ENCODE measurements around the gene CCDC187. TPM values are rescaled to one million over a fixed set of nuclear protein-coding genes. Genes with fewer than 3 reads are reported as not detected.

CCDC187 gene
- total RNA-seq, 1 donor from 2014 or later, result not detected

- H3K4me3 Mint-ChIP-seq, result no peak overlapping the region
- Histone ChIP-seq H3K9ac (peak overlapping the region; percentile 32), H4K20me1 (ENCODE audit: low read depth) (no peaks in the 10 kb centered on the region), H3K36me3 (no peaks in the 10 kb centered on the region), H3K79me2 (ENCODE audit: low read depth) (no peaks in the 10 kb centered on the region), H3K4me2 (no peak overlapping the region), H2AFZ (replicated peaks) (no peak overlapping the region), H3K4me1 (peaks cover 17% of the 10 kb centered on the region), H3K9me3 (ENCODE audit: low read depth) (no peaks in the 10 kb centered on the region), H3K4me3 (no peak overlapping the region), H3K27ac (no peak overlapping the region), H3K27me3 (no peaks in the 10 kb centered on the region), H3F3A (ENCODE audit: low read depth) (peaks cover 14% of the 10 kb centered on the region)
- H3K27me3 Mint-ChIP-seq (ENCODE audit: insufficient read depth, low read depth), result peaks cover 6% of the 10 kb centered on the region
- no peaks in the 10 kb centered on the region for H3K9me3 Mint-ChIP-seq
- no peak for DNase-seq (ENCODE audit: low spot score)
- no peaks in the 10 kb centered on the region for H3K36me3 Mint-ChIP-seq
- H3K4me1 Mint-ChIP-seq, result peaks cover 10% of the 10 kb centered on the region
- TF ChIP-seq EZH2phosphoT487 (IDR thresholded peaks at IDR 0.05), result no peak
- TF ChIP-seq CTCF (IDR thresholded peaks at IDR 0.05), result no peak
- TF ChIP-seq EZH2 (IDR thresholded peaks at IDR 0.05), result no peak
- no peak overlapping the region for H3K27ac Mint-ChIP-seq
Observed at GRCh38 chr9:136347472-136348256, 43.8 kb upstream of the CCDC187 start.

- Histone ChIP-seq H3K79me2 (ENCODE audit: low read depth) (no peaks in the 10 kb centered on the region), H3K4me2 (no peak overlapping the region), H3K4me3 (no peak overlapping the region), H3F3A (ENCODE audit: low read depth) (peaks cover 21% of the 10 kb centered on the region), H3K36me3 (no peaks in the 10 kb centered on the region), H4K20me1 (ENCODE audit: low read depth) (peaks cover 5% of the 10 kb centered on the region), H3K27ac (no peak overlapping the region), H3K4me1 (peaks cover 23% of the 10 kb centered on the region), H3K9me3 (ENCODE audit: low read depth) (no peaks in the 10 kb centered on the region), H3K27me3 (no peaks in the 10 kb centered on the region), H2AFZ (replicated peaks) (no peak overlapping the region), H3K9ac (peak overlapping the region; percentile 32)
- Mint-ChIP-seq H3K9me3 (no peaks in the 10 kb centered on the region), H3K27ac (no peak overlapping the region), H3K36me3 (no peaks in the 10 kb centered on the region), H3K27me3 (ENCODE audit: insufficient read depth, low read depth) (peaks cover 6% of the 10 kb centered on the region), H3K4me3 (no peak overlapping the region), H3K4me1 (peaks cover 12% of the 10 kb centered on the region)
- no peak for DNase-seq (ENCODE audit: low spot score)
- no peak for TF ChIP-seq CTCF (IDR thresholded peaks at IDR 0.05)
Observed at GRCh38 chr9:136346927-136347465, 43.1 kb upstream of the CCDC187 start.

- TF ChIP-seq EZH2 (IDR thresholded peaks at IDR 0.05) (no peak), CTCF (IDR thresholded peaks at IDR 0.05) (no peak), EZH2phosphoT487 (IDR thresholded peaks at IDR 0.05) (no peak)
- peaks cover 12% of the 10 kb centered on the region for H3K4me1 Mint-ChIP-seq
- H3K27me3 ChIP-seq, result no peaks in the 10 kb centered on the region
- H3K36me3 ChIP-seq, result no peaks in the 10 kb centered on the region
- no peak overlapping the region for H3K27ac ChIP-seq
- no peaks in the 10 kb centered on the region for H3K36me3 Mint-ChIP-seq
- H3K4me3 Mint-ChIP-seq, result no peak overlapping the region
- H3K9me3 ChIP-seq (ENCODE audit: low read depth), result no peaks in the 10 kb centered on the region
- peaks cover 6% of the 10 kb centered on the region for H3K27me3 Mint-ChIP-seq (ENCODE audit: insufficient read depth, low read depth)
- no peaks in the 10 kb centered on the region for H3K79me2 ChIP-seq (ENCODE audit: low read depth)
- H3K4me2 ChIP-seq, result peak overlapping the region; percentile 22
- no peak overlapping the region for H3K27ac Mint-ChIP-seq
- H3K4me3 ChIP-seq, result no peak overlapping the region
- DNase-seq (ENCODE audit: low spot score), result no peak
- H2AFZ ChIP-seq (replicated peaks), result no peak overlapping the region
- H3K9me3 Mint-ChIP-seq, result no peaks in the 10 kb centered on the region
- H3F3A ChIP-seq (ENCODE audit: low read depth), result peaks cover 28% of the 10 kb centered on the region
- peak overlapping the region; percentile 37 for H3K9ac ChIP-seq
- H4K20me1 ChIP-seq (ENCODE audit: low read depth), result peaks cover 8% of the 10 kb centered on the region
- peaks cover 24% of the 10 kb centered on the region for H3K4me1 ChIP-seq
Observed at GRCh38 chr9:136346157-136346481, 42.2 kb upstream of the CCDC187 start.
